Parathyroid adenoma (tissue), 2 donors: ENCODE results near the gene PARP1.

Experiments
- H2AFZ ChIP-seq: fragments of 300-600 bp; sonication (generic); one replicate; pipeline ENCODE4 v1.7.0; 2017; ENCODE audit warnings: antibody characterized with exemption, mild to moderate bottlenecking
- H3K27ac ChIP-seq: fragments of 300-600 bp; sonication (generic); one replicate; pipeline ENCODE4 v1.7.0; 2017
- H3K27me3 ChIP-seq: fragments of 300-600 bp; sonication (generic); one replicate; pipeline ENCODE4 v1.7.0; 2017; ENCODE audit warnings: low read length; ENCODE audit not compliant: control insufficient read depth, insufficient read depth
- H3K36me3 ChIP-seq: fragments of 300-600 bp; sonication (generic); one replicate; pipeline ENCODE4 v1.7.0; 2017; ENCODE audit warnings: low read length; ENCODE audit not compliant: control insufficient read depth, insufficient read depth
- H3K4me1 ChIP-seq: fragments of 300-600 bp; sonication (generic); one replicate; pipeline ENCODE4 v1.7.0; 2017; ENCODE audit warnings: control low read depth
- H3K4me2 ChIP-seq: fragments of 300-600 bp; sonication (generic); one replicate; pipeline ENCODE4 v1.7.0; 2017; ENCODE audit warnings: low read length
- H3K4me3 ChIP-seq: fragments of 300-600 bp; sonication (generic); one replicate; pipeline ENCODE4 v1.7.0; 2017; ENCODE audit warnings: low read depth, low read length
- H3K79me2 ChIP-seq: fragments of 300-600 bp; sonication (generic); one replicate; pipeline ENCODE4 v1.7.0; 2017; ENCODE audit warnings: control low read depth
- H3K9ac ChIP-seq: fragments of 300-600 bp; sonication (generic); one replicate; pipeline ENCODE4 v1.7.0; 2017; ENCODE audit warnings: mild to moderate bottlenecking
- H3K9me3 ChIP-seq: fragments of 300-600 bp; sonication (generic); one replicate; pipeline ENCODE4 v1.7.0; 2017; ENCODE audit warnings: low read length; ENCODE audit not compliant: control insufficient read depth
- CTCF ChIP-seq: fragments of 300-600 bp; sonication (generic); IDR thresholded peaks from one replicate; pipeline ENCODE4 v1.7.0; 2017; ENCODE audit warnings: antibody characterized with exemption, mild to moderate bottlenecking
- donor health status: primary hyperparathyroidism.

Gene PARP1

GRCh38 chr1:226424221-226425003 lies 16.5 kb upstream of the PARP1 start:
- Histone ChIP-seq H3K9ac (no peak overlapping the region), H3K36me3 (no peaks in the 10 kb centered on the region), H3K27me3 (no peaks in the 10 kb centered on the region), H3K4me1 (no peaks in the 10 kb centered on the region), H3K4me3 (no peak overlapping the region), H3K9me3 (no peaks in the 10 kb centered on the region), H3K27ac (no peak overlapping the region), H2AFZ (no peak overlapping the region), H3K79me2 (no peaks in the 10 kb centered on the region), H3K4me2 (no peak overlapping the region)
- TF ChIP-seq CTCF: peak; percentile 40

DNA sequence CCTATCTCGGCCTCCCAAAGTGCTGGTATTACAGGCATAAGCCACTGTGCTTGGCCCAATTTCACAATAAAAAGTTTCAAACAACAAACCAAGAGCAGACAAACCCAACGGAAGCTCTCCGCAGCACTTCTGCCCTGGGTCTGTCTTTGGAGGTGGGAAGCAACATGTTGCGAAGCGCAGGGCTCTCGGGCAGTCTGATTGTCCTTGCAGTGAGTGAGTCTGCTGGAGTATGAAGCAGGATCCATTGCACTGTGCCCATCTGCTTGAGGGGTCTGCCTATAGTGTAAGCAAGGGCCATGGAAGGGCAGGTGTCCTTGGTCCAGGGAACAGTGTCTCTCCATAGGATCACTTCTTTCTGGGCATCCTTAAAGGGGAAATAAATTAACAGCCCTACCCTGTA lies 14.6 kb upstream of the PARP1 start:
- no peak overlapping the region for H3K27ac ChIP-seq
- H3K9ac ChIP-seq: no peak overlapping the region
- no peak for TF ChIP-seq CTCF
- no peaks in the 10 kb centered on the region for H3K27me3 ChIP-seq
- H2AFZ ChIP-seq: no peak overlapping the region
- H3K9me3 ChIP-seq: no peaks in the 10 kb centered on the region
- no peak overlapping the region for H3K4me3 ChIP-seq
- H3K4me1 ChIP-seq: no peaks in the 10 kb centered on the region
- H3K36me3 ChIP-seq: no peaks in the 10 kb centered on the region
- H3K4me2 ChIP-seq: no peak overlapping the region
- H3K79me2 ChIP-seq: no peaks in the 10 kb centered on the region

DNA sequence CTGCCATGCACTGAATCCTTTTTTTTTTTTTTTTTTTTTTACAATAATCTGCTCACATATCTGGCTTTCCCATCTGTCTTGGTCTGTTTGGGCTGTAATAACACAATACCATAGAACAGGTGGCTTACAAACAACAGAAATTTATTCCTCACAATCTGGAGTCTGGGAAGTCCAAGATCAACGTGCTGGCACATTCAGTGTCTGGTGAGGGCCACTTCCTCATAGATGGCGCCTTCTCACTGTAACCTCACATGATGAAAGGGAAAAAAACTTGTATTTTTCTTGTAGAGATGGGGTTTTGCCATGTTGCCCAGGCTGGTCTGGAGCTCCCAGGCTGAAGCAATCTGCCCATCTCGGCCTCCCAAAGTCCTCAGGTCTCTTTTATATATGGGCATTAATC lies 13.0 kb upstream of the PARP1 start:
- H2AFZ ChIP-seq: no peak overlapping the region
- H3K79me2 ChIP-seq: no peaks in the 10 kb centered on the region
- TF ChIP-seq CTCF: no peak
- H3K9ac ChIP-seq: no peak overlapping the region
- H3K36me3 ChIP-seq: no peaks in the 10 kb centered on the region
- H3K9me3 ChIP-seq: no peaks in the 10 kb centered on the region
- no peaks in the 10 kb centered on the region for H3K27me3 ChIP-seq
- H3K4me1 ChIP-seq: no peaks in the 10 kb centered on the region
- H3K4me2 ChIP-seq: no peak overlapping the region
- H3K27ac ChIP-seq: no peak overlapping the region
- H3K4me3 ChIP-seq: no peak overlapping the region

- Histone ChIP-seq H2AFZ (no peak overlapping the region), H3K79me2 (no peaks in the 10 kb centered on the region), H3K36me3 (no peaks in the 10 kb centered on the region), H3K9me3 (no peaks in the 10 kb centered on the region), H3K27me3 (no peaks in the 10 kb centered on the region), H3K9ac (no peak overlapping the region), H3K4me3 (no peak overlapping the region), H3K27ac (no peak overlapping the region), H3K4me1 (no peaks in the 10 kb centered on the region), H3K4me2 (no peak overlapping the region)
- no peak for TF ChIP-seq CTCF
Observed at GRCh38 chr1:226420328-226420727, 12.4 kb upstream of the PARP1 start.
